Activated CD8-positive, alpha-beta T cell treated with anti-CD3 and anti-CD28 coated beads, Interleukin-2, amount 10 ng/mL, durations not matched to agents 7 days and 5 days (primary cell): ENCODE measurements around the gene TIPARP. TPM values are rescaled to one million over a fixed set of nuclear protein-coding genes. Genes with fewer than 3 reads are reported as not detected.
"Not testable (repeated sequence)": the region's sequence is repeated elsewhere in the genome, so short reads cannot be mapped to it uniquely, and the experiment has no call there.

Experiments
- ATAC-seq: fragments of 150-1000 bp; cut with Tn5 transposase; one replicate; pipeline ENCODE4 v1.10.0; 2021; ENCODE audit warnings: moderate library complexity
- CTCF ChIA-PET: fragments of 350-600 bp; sonication (Branson Sonifier 250); formaldehyde crosslinking; loops from one replicate; lab custom pipeline; 2021; ENCODE audit warnings: antibody characterized with exemption; lab: Charles Lee
- POLR2A ChIA-PET: fragments of 350-600 bp; sonication (Branson Sonifier 250); formaldehyde crosslinking; loops from one replicate; lab custom pipeline; 2021; ENCODE audit warnings: antibody characterized with exemption; lab: Charles Lee
- DNase-seq: peaks from one replicate; pipeline ENCODE4 v3.0.0-alpha.2; 2020
- H3K27ac Mint-ChIP-seq: one replicate; pipeline ENCODE4 v1.8.0; 2021; ENCODE audit warnings: mild to moderate bottlenecking, mixed read lengths
- H3K27me3 Mint-ChIP-seq: one replicate; pipeline ENCODE4 v1.8.0; 2021; ENCODE audit warnings: low read depth, mixed read lengths
- H3K36me3 Mint-ChIP-seq: one replicate; pipeline ENCODE4 v1.8.0; 2021; ENCODE audit warnings: low read depth, mixed read lengths
- H3K4me1 Mint-ChIP-seq: one replicate; pipeline ENCODE4 v1.8.0; 2021; ENCODE audit warnings: low read depth, mixed read lengths
- H3K4me3 Mint-ChIP-seq: one replicate; pipeline ENCODE4 v1.8.0; 2021; ENCODE audit warnings: mild to moderate bottlenecking, mixed read lengths
- H3K9me3 Mint-ChIP-seq: one replicate; pipeline ENCODE4 v1.8.0; 2022; ENCODE audit warnings: mixed read lengths; ENCODE audit not compliant: insufficient read depth
- total RNA-seq, 2 experiments: library from RNA; stranded (reverse); gene quantifications; one replicate each; pipeline ENCODE4 v1.2.3, GENCODE V29; 2021

The TIPARP gene
- total RNA-seq, 2 experiments from 2014 or later: 34.2 to 36.5 TPM

DNA sequence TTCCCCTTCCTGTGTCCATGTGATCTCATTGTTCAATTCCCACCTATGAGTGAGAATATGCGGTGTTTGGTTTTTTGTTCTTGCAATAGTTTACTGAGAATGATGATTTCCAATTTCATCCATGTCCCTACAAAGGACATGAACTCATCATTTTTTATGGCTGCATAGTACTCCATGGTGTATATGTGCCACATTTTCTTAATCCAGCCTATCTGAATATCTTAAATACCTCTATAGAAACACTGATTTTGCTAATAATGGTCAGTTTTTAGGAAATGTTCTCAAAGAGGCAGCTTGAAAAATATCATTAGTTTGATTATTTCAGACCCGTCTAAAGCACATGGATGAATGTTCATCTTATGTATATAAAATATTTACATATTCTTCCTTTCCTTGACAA, 21.7 kb upstream of the TIPARP start:
- ATAC-seq, H3K36me3 Mint-ChIP-seq, H3K4me1 Mint-ChIP-seq, H3K27ac Mint-ChIP-seq, H3K9me3 Mint-ChIP-seq, DNase-seq, H3K4me3 Mint-ChIP-seq: not testable (repeated sequence)
- ChIA-PET CTCF (interaction anchor here (1.1 kb wide), 1 partner anchor 9 kb away, joined by 3 read pairs; no protein-coding TSS in a partner anchor), POLR2A (interaction anchor here (1.4 kb wide), 1 partner anchor 9 kb away, joined by 5 read pairs; no protein-coding TSS in a partner anchor)
- peaks cover 10% of the 10 kb centered on the region for H3K27me3 Mint-ChIP-seq

DNA sequence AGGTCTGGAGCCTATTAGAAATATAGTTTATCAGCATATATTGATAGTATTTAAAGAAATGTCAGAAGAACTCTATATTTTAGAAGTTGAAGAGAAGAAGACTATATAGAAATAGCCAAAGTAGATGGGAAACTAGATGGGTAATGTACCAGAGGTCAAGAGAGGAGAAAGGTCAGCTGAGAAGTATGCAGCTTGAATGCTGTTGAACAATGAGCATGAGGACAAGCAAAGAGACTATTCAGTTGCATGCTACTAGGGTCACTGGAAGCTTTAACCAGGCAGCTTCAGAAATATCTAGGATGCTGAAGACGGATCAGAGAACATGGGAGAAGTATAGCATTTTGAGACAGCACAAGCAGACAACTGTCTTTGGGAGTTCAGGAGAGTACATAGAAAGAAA, 19.6 kb upstream of the TIPARP start:
- DNase-seq (no peak), ATAC-seq (no peak)
- CTCF ChIA-PET: interaction anchor here (1.2 kb wide), 1 partner anchor 11 kb away, joined by 5 read pairs; no protein-coding TSS in a partner anchor
- Mint-ChIP-seq H3K4me3 (no peak overlapping the region), H3K36me3 (no peaks in the 10 kb centered on the region), H3K4me1 (peaks cover 2% of the 10 kb centered on the region), H3K9me3 (no peaks in the 10 kb centered on the region), H3K27me3 (peaks cover 5% of the 10 kb centered on the region), H3K27ac (no peak overlapping the region)
- POLR2A ChIA-PET: interaction anchor here (0.6 to 1.1 kb wide), 2 partner anchors 9 to 17 kb away, joined by 3 read pairs; no protein-coding TSS in a partner anchor

DNA sequence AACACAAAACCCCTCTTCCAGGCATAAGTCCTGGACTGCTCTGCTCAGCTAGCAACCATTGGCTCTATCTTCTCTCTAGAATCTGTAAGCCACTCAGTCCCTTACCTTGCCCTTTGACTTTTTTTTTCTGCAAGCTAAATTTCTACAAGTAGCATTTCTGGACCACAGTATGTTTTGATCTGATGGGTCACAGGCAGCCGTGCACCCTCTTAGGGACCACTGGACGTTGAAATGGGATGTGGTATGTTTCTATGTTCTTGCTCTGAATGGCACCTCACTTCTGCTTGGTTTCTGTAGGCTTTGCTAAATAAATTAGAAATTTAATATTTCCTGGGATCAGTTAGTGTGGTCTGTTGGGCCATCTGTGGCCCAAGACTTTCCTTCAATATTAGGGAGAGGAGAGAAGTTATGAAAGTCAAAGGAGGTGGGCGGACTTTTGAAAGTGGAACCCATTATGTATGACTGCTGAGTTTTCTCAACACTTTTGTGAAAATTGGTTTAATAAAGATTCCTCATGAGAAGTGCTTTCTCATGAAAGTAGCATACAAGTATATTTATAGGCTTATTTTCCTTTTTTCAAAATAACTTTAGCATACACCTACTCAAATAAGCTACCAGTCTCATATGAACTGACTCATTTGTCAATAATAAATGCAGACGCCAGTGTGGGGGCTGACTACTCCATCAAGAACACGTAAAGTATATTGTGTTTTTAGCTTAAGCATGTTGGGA, 18.4 kb upstream of the TIPARP start:
- Mint-ChIP-seq H3K4me1 (peaks cover 2% of the 10 kb centered on the region), H3K36me3 (no peaks in the 10 kb centered on the region), H3K9me3 (no peaks in the 10 kb centered on the region), H3K27me3 (peaks cover 3% of the 10 kb centered on the region), H3K4me3 (no peak overlapping the region), H3K27ac (no peak overlapping the region)
- ATAC-seq (no peak), DNase-seq (no peak)
- POLR2A ChIA-PET: interaction anchor here (0.6 kb wide), 1 partner anchor 13 kb away, joined by 3 read pairs; no protein-coding TSS in a partner anchor
- CTCF ChIA-PET: no interaction called here

DNA sequence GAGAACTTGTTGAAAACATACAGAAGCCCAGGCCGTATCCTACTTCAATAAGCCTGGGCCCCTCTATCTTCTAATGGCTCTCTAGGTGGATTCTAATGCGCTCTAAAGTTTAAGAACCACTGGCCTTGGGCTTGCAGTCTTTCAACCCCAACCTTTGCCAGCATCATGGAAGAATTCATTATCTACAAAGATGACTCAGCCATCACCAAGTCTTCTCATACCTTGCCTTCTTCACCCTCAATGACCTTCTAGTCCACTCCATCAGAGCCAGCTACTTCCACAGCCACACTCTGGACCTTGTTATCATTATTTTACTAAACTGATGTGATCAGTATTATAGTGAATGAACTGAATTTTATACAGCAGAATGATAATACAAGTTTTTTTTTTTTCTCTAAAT, 16.9 kb upstream of the TIPARP start:
- Mint-ChIP-seq H3K27me3 (no peaks in the 10 kb centered on the region), H3K4me3 (no peak overlapping the region), H3K9me3 (no peaks in the 10 kb centered on the region), H3K4me1 (peaks cover 13% of the 10 kb centered on the region), H3K36me3 (no peaks in the 10 kb centered on the region), H3K27ac (no peak overlapping the region)
- DNase-seq (no peak), ATAC-seq (no peak)
- CTCF ChIA-PET: no interaction called here
- POLR2A ChIA-PET: no interaction called here

DNA sequence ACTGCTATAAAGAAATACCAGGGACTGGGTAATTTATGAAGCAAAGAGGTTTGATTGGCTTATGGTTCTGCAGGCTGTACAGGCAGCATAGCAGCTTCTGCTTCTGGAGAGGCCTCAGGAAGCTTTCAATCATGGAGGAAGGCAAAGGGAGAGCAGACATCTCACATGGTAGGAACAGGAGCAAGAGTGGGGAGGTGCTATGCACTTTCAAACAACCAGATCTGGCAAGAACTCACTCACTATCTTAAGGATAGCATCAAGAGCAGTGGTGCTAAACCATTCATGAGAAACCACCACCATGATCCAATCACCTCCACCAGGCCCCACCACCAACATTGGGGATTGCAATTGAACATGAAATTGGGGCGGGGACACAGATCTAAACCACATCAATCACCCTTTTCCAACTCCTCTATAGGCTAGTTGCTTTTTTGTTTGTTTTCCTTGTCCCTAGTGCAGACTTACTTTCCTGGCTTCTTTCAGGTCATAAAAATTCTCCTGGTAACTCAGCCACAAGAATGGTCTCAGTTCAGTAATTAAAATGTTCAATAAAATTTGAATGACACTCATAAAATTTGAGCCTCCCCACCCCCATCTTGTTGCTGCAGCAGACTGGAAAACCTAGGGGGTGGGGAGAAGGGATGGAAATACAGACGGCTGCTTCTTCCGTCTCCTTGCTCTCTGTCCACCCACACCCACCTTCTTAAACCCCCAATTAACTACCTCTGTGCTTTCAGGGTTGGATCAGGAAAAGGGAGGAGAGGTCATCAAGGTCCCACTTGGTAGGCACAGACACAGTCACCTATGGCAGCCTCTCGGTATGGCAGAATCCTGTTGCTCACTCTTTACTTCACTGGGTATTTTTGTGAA, 16.3 kb upstream of the TIPARP start:
- no peak overlapping the region for H3K4me3 Mint-ChIP-seq
- DNase-seq (no peak), ATAC-seq (no peak)
- no peak overlapping the region for H3K27ac Mint-ChIP-seq
- H3K9me3 Mint-ChIP-seq: no peaks in the 10 kb centered on the region
- no peaks in the 10 kb centered on the region for H3K27me3 Mint-ChIP-seq
- ChIA-PET CTCF (interaction anchor here (1.3 kb wide), 1 partner anchor 14 kb away, joined by 4 read pairs; no protein-coding TSS in a partner anchor), POLR2A (no interaction called here)
- H3K36me3 Mint-ChIP-seq: no peaks in the 10 kb centered on the region
- H3K4me1 Mint-ChIP-seq: peaks cover 19% of the 10 kb centered on the region

DNA sequence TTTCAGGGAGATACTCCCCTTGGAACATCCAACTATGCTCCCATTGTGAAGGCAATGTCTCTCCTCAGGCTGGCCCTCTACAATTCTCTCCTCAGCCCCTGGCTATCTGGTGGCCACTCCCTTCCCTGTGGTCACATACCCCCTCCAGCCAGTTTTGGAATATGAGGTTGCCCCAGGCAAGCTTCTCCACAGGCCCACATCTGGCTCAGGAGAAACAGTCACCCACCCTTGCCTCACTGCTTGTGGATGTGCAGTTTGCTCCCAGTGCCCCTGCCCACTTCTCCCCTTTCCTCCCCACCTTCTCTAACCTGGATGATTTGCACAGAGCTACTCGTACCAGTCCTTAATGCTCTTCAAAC, 15.7 kb upstream of the TIPARP start:
- no peaks in the 10 kb centered on the region for H3K9me3 Mint-ChIP-seq
- POLR2A ChIA-PET: interaction anchor here (0.5 kb wide), 1 partner anchor 18 kb away, joined by 3 read pairs; no protein-coding TSS in a partner anchor
- no peak overlapping the region for H3K27ac Mint-ChIP-seq
- CTCF ChIA-PET: interaction anchor here (1.3 kb wide), 1 partner anchor 13 kb away, joined by 4 read pairs; no protein-coding TSS in a partner anchor
- DNase-seq (no peak), ATAC-seq (no peak)
- no peaks in the 10 kb centered on the region for H3K27me3 Mint-ChIP-seq
- H3K4me3 Mint-ChIP-seq: no peak overlapping the region
- no peaks in the 10 kb centered on the region for H3K36me3 Mint-ChIP-seq
- H3K4me1 Mint-ChIP-seq: peaks cover 26% of the 10 kb centered on the region

DNA sequence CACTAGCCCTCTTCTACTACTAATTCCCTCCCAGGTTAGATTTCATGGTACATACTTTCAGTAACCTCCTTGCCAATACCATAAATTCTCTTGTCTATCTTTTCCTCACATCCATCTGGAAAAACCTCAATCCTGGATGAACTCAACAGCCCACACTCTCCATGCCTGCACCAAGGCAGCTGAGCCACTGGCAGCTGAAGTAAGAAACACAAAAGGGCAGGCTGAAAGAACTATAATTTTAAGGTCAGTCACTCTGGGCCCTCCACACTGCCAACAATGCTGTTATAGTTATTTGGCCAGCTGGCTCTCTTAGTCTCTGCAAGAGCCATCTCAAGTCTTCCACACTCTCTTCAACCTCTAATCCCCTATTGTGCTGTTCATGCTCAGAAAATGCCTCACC, 15.1 kb upstream of the TIPARP start:
- H3K36me3 Mint-ChIP-seq: peaks cover 3% of the 10 kb centered on the region
- no peak overlapping the region for H3K27ac Mint-ChIP-seq
- ATAC-seq (no peak), DNase-seq (no peak)
- H3K4me1 Mint-ChIP-seq: peaks cover 30% of the 10 kb centered on the region
- no peaks in the 10 kb centered on the region for H3K9me3 Mint-ChIP-seq
- H3K4me3 Mint-ChIP-seq: no peak overlapping the region
- H3K27me3 Mint-ChIP-seq: no peaks in the 10 kb centered on the region
- ChIA-PET POLR2A (interaction anchor here (0.5 kb wide), 1 partner anchor 17 kb away, joined by 3 read pairs; no protein-coding TSS in a partner anchor), CTCF (interaction anchor here (1.3 kb wide), 1 partner anchor 12 kb away, joined by 4 read pairs; no protein-coding TSS in a partner anchor)

DNA sequence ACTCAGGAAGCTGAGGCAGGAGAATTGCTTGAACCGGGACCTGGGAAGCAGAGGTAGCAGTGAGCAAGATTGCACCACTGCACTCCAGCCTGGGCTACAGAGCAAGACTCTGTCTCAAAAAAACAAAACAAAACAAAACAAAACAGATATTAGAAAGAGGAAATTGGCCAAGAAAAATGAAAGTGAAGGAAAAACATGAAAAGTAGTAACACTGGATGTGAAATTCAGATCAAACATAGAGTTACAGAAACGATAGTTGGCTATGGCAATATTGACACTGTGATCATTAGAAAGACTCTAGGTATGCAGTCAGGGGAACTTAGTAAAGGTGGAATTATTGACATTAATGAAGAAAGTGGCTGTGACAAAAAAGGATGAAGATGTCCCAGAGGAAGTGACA, 13.2 kb upstream of the TIPARP start:
- H3K27ac Mint-ChIP-seq: peak overlapping the region; percentile 21
- H3K27me3 Mint-ChIP-seq: no peaks in the 10 kb centered on the region
- no peak overlapping the region for H3K4me3 Mint-ChIP-seq
- no peaks in the 10 kb centered on the region for H3K9me3 Mint-ChIP-seq
- ChIA-PET POLR2A (no interaction called here), CTCF (interaction anchor here (1.1 to 2.6 kb wide), 3 partner anchors 8 to 16 kb away, joined by 3 to 9 read pairs (median 5); no protein-coding TSS in a partner anchor)
- ATAC-seq (no peak), DNase-seq (no peak)
- H3K4me1 Mint-ChIP-seq: peaks cover 48% of the 10 kb centered on the region
- peaks cover 9% of the 10 kb centered on the region for H3K36me3 Mint-ChIP-seq

DNA sequence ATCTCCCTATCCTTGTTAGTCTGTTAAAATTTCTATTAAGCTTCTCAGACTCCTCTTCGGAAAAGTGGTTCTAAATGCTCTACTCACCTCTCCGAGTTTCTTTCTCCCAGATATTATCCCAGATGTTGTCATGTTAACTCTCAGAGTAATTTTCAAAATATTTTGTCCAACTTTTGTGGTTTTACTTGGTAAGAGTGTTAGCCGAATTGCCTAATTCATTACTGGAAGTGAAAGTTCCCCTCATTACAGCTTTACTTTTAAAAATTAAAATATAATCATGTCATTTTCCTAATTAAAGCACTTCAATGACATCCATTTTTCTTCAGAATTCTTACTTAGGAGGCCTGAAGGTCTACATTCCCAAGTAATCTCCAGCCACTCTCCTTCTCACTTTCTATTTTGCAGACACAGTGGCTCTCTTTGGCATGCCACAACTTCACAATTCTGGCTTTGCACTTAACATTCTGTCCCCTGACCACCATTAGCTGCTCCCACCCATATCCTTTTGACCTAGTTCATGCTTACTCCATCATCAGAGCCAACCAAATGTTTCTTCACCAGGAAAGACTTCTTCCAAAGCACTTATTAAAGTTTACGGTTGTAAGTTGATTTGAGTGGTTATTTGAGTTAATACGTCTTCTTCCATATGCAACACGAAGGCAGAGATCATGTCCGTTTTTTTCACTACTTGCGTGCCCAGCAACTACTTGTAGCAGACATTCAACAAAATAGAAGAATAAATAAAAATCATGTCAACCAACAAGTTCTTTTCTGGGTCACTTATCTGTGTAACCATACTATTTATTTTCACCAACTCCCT, 10.2 kb upstream of the TIPARP start:
- Mint-ChIP-seq H3K36me3 (peaks cover 9% of the 10 kb centered on the region), H3K4me3 (peak overlapping the region; percentile 58), H3K4me1 (peaks cover 73% of the 10 kb centered on the region), H3K27ac (peak overlapping the region; percentile 91), H3K27me3 (no peaks in the 10 kb centered on the region), H3K9me3 (no peaks in the 10 kb centered on the region)
- DNase-seq (no peak), ATAC-seq (peak; percentile 35)
- ChIA-PET CTCF (interaction anchor here (1.1 to 2.3 kb wide), 6 partner anchors 10 to 472 kb away, joined by 3 to 30 read pairs (median 4); partner anchors contain the start of genes SSR3 and TIPARP), POLR2A (interaction anchor here (0.6 to 2.1 kb wide), 7 partner anchors 9 to 511 kb away, joined by 3 to 10 read pairs (median 5); partner anchors contain the start of genes CCNL1 and TIPARP)

DNA sequence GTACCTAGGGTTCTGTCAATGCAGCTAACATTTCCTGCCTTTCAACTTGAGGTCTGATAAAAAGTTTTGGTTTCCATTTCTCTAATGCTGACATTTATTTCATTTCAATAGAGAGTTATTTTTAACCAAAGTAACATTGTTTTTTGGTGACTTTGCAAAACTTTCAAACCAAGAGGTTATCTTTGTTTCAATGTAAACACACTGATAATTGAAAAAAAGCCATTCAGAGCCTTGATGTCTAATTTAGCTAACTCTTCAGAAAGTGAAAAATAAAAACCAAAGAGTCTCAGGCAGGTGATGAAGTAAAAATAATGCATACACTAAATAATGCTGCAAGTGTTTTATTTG, 9.6 kb upstream of the TIPARP start:
- no peak for DNase-seq
- POLR2A ChIA-PET: interaction anchor here (0.6 to 2.1 kb wide), 7 partner anchors 9 to 511 kb away, joined by 3 to 10 read pairs (median 5); partner anchors contain the start of genes CCNL1, SSR3 and TIPARP
- Mint-ChIP-seq H3K4me1 (peaks cover 74% of the 10 kb centered on the region), H3K36me3 (peaks cover 9% of the 10 kb centered on the region), H3K27ac (peak overlapping the region; percentile 91), H3K27me3 (no peaks in the 10 kb centered on the region), H3K4me3 (peak overlapping the region; percentile 58), H3K9me3 (no peaks in the 10 kb centered on the region)
- ATAC-seq: peak; percentile 65
- CTCF ChIA-PET: interaction anchor here (1.1 to 2.3 kb wide), 6 partner anchors 10 to 472 kb away, joined by 3 to 30 read pairs (median 4); partner anchors contain the start of genes SSR3 and TIPARP
